Testis (tissue), 2 donors: ENCODE measurements around the gene SOWAHB.

Source experiments
- POLR2A ChIP-seq: fragments of 450-650 bp; IDR thresholded peaks from one replicate; pipeline ENCODE4 v1.6.1; 2017; ENCODE audit warnings: antibody characterized with exemption, mild to moderate bottlenecking, moderate library complexity
- TF ChIP-seq, protein P1 (sequence below), 3 experiments: fragments of 450-650 bp in 2 of 3; fragments of 200-600 bp in 1 of 3; sonication (generic) in 1 of 3; IDR thresholded peaks; one replicate each; pipeline ENCODE4 v1.5.1; 2016 to 2019; ENCODE audit warnings: antibody characterized with exemption in 3 of 3, mild to moderate bottlenecking in 2 of 3, moderate library complexity in 1 of 3

DNA sequence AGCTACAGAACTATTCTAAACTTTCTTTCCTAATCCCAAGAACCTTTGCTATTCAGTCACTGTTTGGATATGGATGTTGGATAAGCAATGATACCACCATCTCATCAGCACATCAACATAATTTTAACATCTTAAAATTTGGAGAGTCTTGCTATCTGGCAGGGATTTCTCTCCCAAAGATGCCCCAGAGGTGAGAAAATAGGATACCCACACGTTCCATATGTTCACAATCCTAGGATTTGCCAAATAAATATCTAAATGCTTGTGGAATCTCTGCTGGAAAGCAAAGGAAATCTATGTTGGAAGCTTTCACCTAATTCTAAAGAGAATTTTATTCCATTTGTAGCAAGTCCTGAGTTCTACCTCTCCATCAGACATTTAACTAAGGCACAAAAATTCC lies 24.4 kb downstream of the SOWAHB start:
- TF ChIP-seq POLR2A = no peak
- TF ChIP-seq, protein P1, sequence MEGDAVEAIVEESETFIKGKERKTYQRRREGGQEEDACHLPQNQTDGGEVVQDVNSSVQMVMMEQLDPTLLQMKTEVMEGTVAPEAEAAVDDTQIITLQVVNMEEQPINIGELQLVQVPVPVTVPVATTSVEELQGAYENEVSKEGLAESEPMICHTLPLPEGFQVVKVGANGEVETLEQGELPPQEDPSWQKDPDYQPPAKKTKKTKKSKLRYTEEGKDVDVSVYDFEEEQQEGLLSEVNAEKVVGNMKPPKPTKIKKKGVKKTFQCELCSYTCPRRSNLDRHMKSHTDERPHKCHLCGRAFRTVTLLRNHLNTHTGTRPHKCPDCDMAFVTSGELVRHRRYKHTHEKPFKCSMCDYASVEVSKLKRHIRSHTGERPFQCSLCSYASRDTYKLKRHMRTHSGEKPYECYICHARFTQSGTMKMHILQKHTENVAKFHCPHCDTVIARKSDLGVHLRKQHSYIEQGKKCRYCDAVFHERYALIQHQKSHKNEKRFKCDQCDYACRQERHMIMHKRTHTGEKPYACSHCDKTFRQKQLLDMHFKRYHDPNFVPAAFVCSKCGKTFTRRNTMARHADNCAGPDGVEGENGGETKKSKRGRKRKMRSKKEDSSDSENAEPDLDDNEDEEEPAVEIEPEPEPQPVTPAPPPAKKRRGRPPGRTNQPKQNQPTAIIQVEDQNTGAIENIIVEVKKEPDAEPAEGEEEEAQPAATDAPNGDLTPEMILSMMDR (IDR thresholded peaks at IDR 0.05) = no peak
